Measurements from ENCODE around the gene ITIH4.

The ITIH4 gene

DNA sequence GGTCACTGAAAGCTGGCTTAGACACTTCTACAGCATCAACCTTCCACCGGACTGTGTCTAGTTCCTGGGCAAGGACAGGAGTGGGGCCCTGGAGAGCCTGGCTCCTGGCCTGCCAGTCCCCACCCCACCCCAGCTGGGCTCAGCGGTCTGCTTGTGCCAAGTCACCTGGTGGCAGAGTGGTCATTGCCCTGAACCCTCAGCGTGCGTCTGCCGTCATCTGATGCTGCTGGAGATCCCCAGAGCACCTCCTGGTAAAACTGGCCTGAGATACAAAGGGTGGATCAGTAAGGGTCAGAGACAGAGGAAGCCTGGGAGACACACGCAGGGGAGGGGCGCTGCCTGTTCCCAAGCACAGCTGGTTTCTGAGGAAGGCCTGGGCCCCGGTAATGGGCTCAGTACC, 16.7 kb downstream of the ITIH4 start:
- no peak overlapping the region for H3K9ac ChIP-seq (ENCODE audit: low read depth, low read length, poor library complexity, severe bottlenecking)
- no peak overlapping the region for H2AFZ ChIP-seq (ENCODE audit: low read length)
- no peaks in the 10 kb centered on the region for H3K9me3 ChIP-seq (ENCODE audit: insufficient read depth, low read depth, low read length)
- TF ChIP-seq, protein P1, sequence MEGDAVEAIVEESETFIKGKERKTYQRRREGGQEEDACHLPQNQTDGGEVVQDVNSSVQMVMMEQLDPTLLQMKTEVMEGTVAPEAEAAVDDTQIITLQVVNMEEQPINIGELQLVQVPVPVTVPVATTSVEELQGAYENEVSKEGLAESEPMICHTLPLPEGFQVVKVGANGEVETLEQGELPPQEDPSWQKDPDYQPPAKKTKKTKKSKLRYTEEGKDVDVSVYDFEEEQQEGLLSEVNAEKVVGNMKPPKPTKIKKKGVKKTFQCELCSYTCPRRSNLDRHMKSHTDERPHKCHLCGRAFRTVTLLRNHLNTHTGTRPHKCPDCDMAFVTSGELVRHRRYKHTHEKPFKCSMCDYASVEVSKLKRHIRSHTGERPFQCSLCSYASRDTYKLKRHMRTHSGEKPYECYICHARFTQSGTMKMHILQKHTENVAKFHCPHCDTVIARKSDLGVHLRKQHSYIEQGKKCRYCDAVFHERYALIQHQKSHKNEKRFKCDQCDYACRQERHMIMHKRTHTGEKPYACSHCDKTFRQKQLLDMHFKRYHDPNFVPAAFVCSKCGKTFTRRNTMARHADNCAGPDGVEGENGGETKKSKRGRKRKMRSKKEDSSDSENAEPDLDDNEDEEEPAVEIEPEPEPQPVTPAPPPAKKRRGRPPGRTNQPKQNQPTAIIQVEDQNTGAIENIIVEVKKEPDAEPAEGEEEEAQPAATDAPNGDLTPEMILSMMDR (conservative IDR thresholded peaks at IDR 0.05; ENCODE audit: low read length), result no peak
- TF ChIP-seq EZH2phosphoT487 (IDR thresholded peaks at IDR 0.05; ENCODE audit: borderline replicate concordance), result no peak
- H3K36me3 ChIP-seq (ENCODE audit: insufficient read depth, low read length), result no peaks in the 10 kb centered on the region
- H3K4me1 ChIP-seq (ENCODE audit: insufficient read depth, low read length, poor library complexity, severe bottlenecking), result peaks cover 14% of the 10 kb centered on the region
- H3K79me2 ChIP-seq (ENCODE audit: insufficient read depth, low read length), result no peaks in the 10 kb centered on the region
- H3K27me3 ChIP-seq (ENCODE audit: insufficient read depth, low read length, poor library complexity, severe bottlenecking), result no peaks in the 10 kb centered on the region
- H3F3A ChIP-seq (ENCODE audit: low read depth), result no peaks in the 10 kb centered on the region
- no peak overlapping the region for H3K4me2 ChIP-seq (ENCODE audit: low read depth, low read length, poor library complexity, severe bottlenecking)
- no peaks in the 10 kb centered on the region for H4K20me1 ChIP-seq (ENCODE audit: insufficient read depth, low read length, poor library complexity, severe bottlenecking)
- no peak overlapping the region for H3K4me3 ChIP-seq (ENCODE audit: low read length, poor library complexity, severe bottlenecking)
- H3K9me2 ChIP-seq (replicated peaks; ENCODE audit: low read depth, low read length), result no peaks in the 10 kb centered on the region

DNA sequence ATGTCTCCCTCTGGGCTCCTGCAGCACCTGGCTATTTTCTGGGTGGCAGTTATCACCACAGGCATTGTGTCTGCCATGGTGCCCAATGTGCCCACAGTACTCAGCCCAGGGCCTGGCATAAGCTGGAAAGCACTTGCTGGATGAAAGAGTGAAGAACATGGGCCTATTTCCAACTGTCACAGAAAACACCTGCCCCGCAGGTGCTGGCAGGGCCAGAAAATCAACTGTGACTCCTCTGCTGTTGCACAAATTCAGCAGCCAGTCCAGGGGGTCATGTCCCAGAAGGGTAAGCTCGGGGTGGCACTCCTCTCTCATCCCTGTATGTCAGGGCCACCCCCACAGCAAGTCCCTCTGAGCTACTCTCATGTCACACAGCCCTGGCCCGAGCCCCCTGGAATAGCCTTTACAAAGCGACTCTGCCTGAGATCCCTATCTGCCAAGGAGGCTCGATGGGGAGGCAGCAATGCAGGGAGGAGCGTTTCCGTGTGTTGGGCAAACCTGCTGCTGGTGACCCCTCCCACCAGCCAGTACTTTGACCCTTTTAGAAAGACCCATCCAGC, 18.9 kb downstream of the ITIH4 start:
- Histone ChIP-seq H3K4me3 (ENCODE audit: low read length, poor library complexity, severe bottlenecking) (no peak overlapping the region), H3K4me2 (ENCODE audit: low read depth, low read length, poor library complexity, severe bottlenecking) (no peak overlapping the region), H3K9me2 (replicated peaks; ENCODE audit: low read depth, low read length) (no peaks in the 10 kb centered on the region), H3F3A (ENCODE audit: low read depth) (no peaks in the 10 kb centered on the region), H3K9ac (ENCODE audit: low read depth, low read length, poor library complexity, severe bottlenecking) (no peak overlapping the region), H3K79me2 (ENCODE audit: insufficient read depth, low read length) (no peaks in the 10 kb centered on the region), H3K36me3 (ENCODE audit: insufficient read depth, low read length) (no peaks in the 10 kb centered on the region), H2AFZ (ENCODE audit: low read length) (no peak overlapping the region), H3K4me1 (ENCODE audit: insufficient read depth, low read length, poor library complexity, severe bottlenecking) (peaks cover 14% of the 10 kb centered on the region), H4K20me1 (ENCODE audit: insufficient read depth, low read length, poor library complexity, severe bottlenecking) (no peaks in the 10 kb centered on the region), H3K9me3 (ENCODE audit: insufficient read depth, low read depth, low read length) (no peaks in the 10 kb centered on the region), H3K27me3 (ENCODE audit: insufficient read depth, low read length, poor library complexity, severe bottlenecking) (no peaks in the 10 kb centered on the region)
- TF ChIP-seq EZH2phosphoT487 (IDR thresholded peaks at IDR 0.05; ENCODE audit: borderline replicate concordance), result no peak
- TF ChIP-seq, protein P1 (conservative IDR thresholded peaks at IDR 0.05; ENCODE audit: low read length), result no peak

DNA sequence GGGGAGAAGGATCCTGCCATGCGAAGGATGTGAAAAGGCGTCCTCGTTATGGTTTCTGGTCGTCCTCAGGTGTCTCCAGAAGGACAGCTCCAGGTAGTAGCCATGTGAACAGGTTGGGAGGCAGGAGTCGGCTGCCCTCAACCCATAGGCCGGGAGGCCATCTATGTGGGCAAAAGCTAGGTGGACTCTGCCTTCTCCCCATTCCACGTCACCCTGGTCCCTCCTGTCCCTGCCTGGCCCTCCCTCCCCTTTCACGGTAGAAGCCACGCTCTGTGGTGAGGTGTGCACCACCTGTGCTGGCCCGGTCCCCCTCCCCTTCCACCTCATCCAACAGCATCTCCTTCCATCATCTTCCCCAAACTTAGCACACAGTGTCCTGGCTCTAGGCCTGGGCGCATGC, 19.5 kb downstream of the ITIH4 start:
- no peak overlapping the region for H3K4me2 ChIP-seq (ENCODE audit: low read depth, low read length, poor library complexity, severe bottlenecking)
- peaks cover 14% of the 10 kb centered on the region for H3K4me1 ChIP-seq (ENCODE audit: insufficient read depth, low read length, poor library complexity, severe bottlenecking)
- no peak for TF ChIP-seq EZH2phosphoT487 (IDR thresholded peaks at IDR 0.05; ENCODE audit: borderline replicate concordance)
- TF ChIP-seq, protein P1 (conservative IDR thresholded peaks at IDR 0.05; ENCODE audit: low read length), result no peak

More for the DNA sequence above, 19.5 kb downstream of the ITIH4 start:
- Histone ChIP-seq H2AFZ (ENCODE audit: low read length) (no peak overlapping the region), H3K9me2 (replicated peaks; ENCODE audit: low read depth, low read length) (no peaks in the 10 kb centered on the region), H3K36me3 (ENCODE audit: insufficient read depth, low read length) (no peaks in the 10 kb centered on the region), H3K9me3 (ENCODE audit: insufficient read depth, low read depth, low read length) (no peaks in the 10 kb centered on the region), H3K9ac (ENCODE audit: low read depth, low read length, poor library complexity, severe bottlenecking) (no peak overlapping the region), H3K27me3 (ENCODE audit: insufficient read depth, low read length, poor library complexity, severe bottlenecking) (no peaks in the 10 kb centered on the region), H3K4me3 (ENCODE audit: low read length, poor library complexity, severe bottlenecking) (no peak overlapping the region), H3K79me2 (ENCODE audit: insufficient read depth, low read length) (no peaks in the 10 kb centered on the region), H3F3A (ENCODE audit: low read depth) (no peaks in the 10 kb centered on the region), H4K20me1 (ENCODE audit: insufficient read depth, low read length, poor library complexity, severe bottlenecking) (no peaks in the 10 kb centered on the region)
